ENCODE measurements around the gene SMURF1.

Gene SMURF1

GRCh38 chr7:99098286-99098823 is 45.6 kb downstream of the SMURF1 start:
- Histone ChIP-seq H3K27me3 (ENCODE audit: insufficient read depth, low read length) (no peaks in the 10 kb centered on the region), H3K79me2 (ENCODE audit: insufficient read depth, low read length) (peaks cover 54% of the 10 kb centered on the region), H3K4me2 (ENCODE audit: low read length) (no peak overlapping the region), H3K4me3 (ENCODE audit: low read depth, low read length, poor library complexity, severe bottlenecking) (no peak overlapping the region), H3F3A (ENCODE audit: insufficient read depth, low read length) (no peaks in the 10 kb centered on the region), H3K9ac (ENCODE audit: low read length) (no peak overlapping the region), H4K20me1 (ENCODE audit: insufficient read depth, low read length) (no peaks in the 10 kb centered on the region), H3K9me3 (ENCODE audit: low read length) (peaks cover 13% of the 10 kb centered on the region), H3K27ac (ENCODE audit: low read depth, low read length, poor library complexity, severe bottlenecking) (no peak overlapping the region), H2AFZ (ENCODE audit: low read length) (no peak overlapping the region), H3K4me1 (ENCODE audit: insufficient read depth, low read length, severe bottlenecking) (no peaks in the 10 kb centered on the region), H3K9me2 (ENCODE audit: low read depth, low read length) (no peaks in the 10 kb centered on the region), H3K36me3 (ENCODE audit: insufficient read depth, low read length) (peaks cover 6% of the 10 kb centered on the region; the same call in 1 of the 2 replicates)
- TF ChIP-seq CTCF (IDR thresholded peaks at IDR 0.05; ENCODE audit: low read length) (no peak), EZH2 (IDR thresholded peaks at IDR 0.05; ENCODE audit: borderline replicate concordance, low read length) (no peak)

DNA sequence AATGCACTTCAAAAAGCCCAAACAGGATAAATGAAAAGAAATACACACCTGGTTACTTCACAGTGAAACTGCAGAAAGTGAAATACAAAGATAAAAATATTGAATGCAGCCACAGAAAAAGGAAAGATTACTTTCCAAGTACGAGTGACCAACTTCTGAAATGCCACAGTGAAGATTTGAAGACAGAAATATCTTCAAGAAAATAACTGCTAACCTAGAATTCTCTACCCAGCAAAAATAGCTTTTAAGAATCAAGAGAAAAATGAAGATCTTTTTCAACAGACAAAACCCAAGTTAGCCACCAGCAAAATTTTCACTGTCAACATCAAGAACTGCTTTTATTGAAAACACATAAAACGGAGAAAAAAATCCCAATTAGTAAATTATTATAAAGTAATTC is 46.2 kb downstream of the SMURF1 start:
- H3K4me2 ChIP-seq (ENCODE audit: low read length): no peak overlapping the region
- H3K27me3 ChIP-seq (ENCODE audit: insufficient read depth, low read length): no peaks in the 10 kb centered on the region
- H3K9me2 ChIP-seq (ENCODE audit: low read depth, low read length): no peaks in the 10 kb centered on the region
- H3K4me3 ChIP-seq (ENCODE audit: low read depth, low read length, poor library complexity, severe bottlenecking): no peak overlapping the region
- no peak for TF ChIP-seq EZH2 (IDR thresholded peaks at IDR 0.05; ENCODE audit: borderline replicate concordance, low read length)
- TF ChIP-seq CTCF (IDR thresholded peaks at IDR 0.05; ENCODE audit: low read length): no peak
- H3F3A ChIP-seq (ENCODE audit: insufficient read depth, low read length): no peaks in the 10 kb centered on the region
- peaks cover 13% of the 10 kb centered on the region for H3K9me3 ChIP-seq (ENCODE audit: low read length)
- no peaks in the 10 kb centered on the region for H4K20me1 ChIP-seq (ENCODE audit: insufficient read depth, low read length)
- peaks cover 51% of the 10 kb centered on the region; the same call in 1 of the 2 replicates for H3K79me2 ChIP-seq (ENCODE audit: insufficient read depth, low read length)
- no peaks in the 10 kb centered on the region for H3K4me1 ChIP-seq (ENCODE audit: insufficient read depth, low read length, severe bottlenecking)
- no peak overlapping the region for H2AFZ ChIP-seq (ENCODE audit: low read length)
- H3K9ac ChIP-seq (ENCODE audit: low read length): no peak overlapping the region
- H3K27ac ChIP-seq (ENCODE audit: low read depth, low read length, poor library complexity, severe bottlenecking): no peak overlapping the region
- H3K36me3 ChIP-seq (ENCODE audit: insufficient read depth, low read length): peaks cover 6% of the 10 kb centered on the region; the same call in 1 of the 2 replicates

DNA sequence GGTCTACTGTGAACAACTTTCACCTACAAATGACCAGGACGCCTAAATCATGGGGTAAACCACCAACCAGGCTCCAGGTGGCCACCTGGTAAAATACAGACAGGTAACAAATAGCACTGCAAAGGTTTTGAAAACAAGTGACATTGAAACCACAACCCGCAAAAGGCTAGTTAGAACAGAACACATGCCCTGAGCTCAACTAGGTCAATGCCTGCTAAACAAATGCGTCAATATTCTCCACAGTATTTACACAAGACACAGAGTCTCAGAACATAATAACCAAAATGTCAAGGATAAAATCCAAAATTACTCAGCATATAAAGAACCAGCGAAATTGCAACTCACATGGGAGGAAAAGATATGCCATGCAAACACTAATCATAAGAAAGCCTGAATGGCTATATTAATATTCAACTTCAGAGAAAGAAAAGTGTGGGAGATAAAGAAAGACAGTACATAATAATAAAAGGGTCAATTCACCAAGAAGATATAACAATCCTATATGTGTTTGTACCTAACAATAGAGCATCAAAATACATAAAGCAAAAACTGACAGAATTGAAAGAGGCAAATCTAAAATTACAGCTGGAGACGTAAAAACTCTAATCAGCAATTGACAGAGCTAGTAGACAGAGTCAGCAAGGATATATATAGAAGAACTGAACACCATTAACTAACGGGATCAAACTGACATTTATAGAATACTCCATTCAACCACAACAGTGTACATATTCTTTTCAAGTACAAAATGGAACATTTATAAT is 47.6 kb downstream of the SMURF1 start:
- H3F3A ChIP-seq (ENCODE audit: insufficient read depth, low read length): no peaks in the 10 kb centered on the region
- no peak overlapping the region for H3K4me2 ChIP-seq (ENCODE audit: low read length)
- peaks cover 6% of the 10 kb centered on the region; the same call in 1 of the 2 replicates for H3K36me3 ChIP-seq (ENCODE audit: insufficient read depth, low read length)
- H3K4me3 ChIP-seq (ENCODE audit: low read depth, low read length, poor library complexity, severe bottlenecking): no peak overlapping the region
- H3K9me2 ChIP-seq (ENCODE audit: low read depth, low read length): no peaks in the 10 kb centered on the region
- no peak overlapping the region for H3K27ac ChIP-seq (ENCODE audit: low read depth, low read length, poor library complexity, severe bottlenecking)
- no peaks in the 10 kb centered on the region for H3K27me3 ChIP-seq (ENCODE audit: insufficient read depth, low read length)
- no peaks in the 10 kb centered on the region for H4K20me1 ChIP-seq (ENCODE audit: insufficient read depth, low read length)
- H2AFZ ChIP-seq (ENCODE audit: low read length): no peak overlapping the region
- TF ChIP-seq EZH2 (IDR thresholded peaks at IDR 0.05; ENCODE audit: borderline replicate concordance, low read length) (no peak), CTCF (IDR thresholded peaks at IDR 0.05; ENCODE audit: low read length) (no peak)
- peaks cover 43% of the 10 kb centered on the region; the same call in 1 of the 2 replicates for H3K79me2 ChIP-seq (ENCODE audit: insufficient read depth, low read length)
- H3K9ac ChIP-seq (ENCODE audit: low read length): no peak overlapping the region
- peaks cover 13% of the 10 kb centered on the region for H3K9me3 ChIP-seq (ENCODE audit: low read length)
- no peaks in the 10 kb centered on the region for H3K4me1 ChIP-seq (ENCODE audit: insufficient read depth, low read length, severe bottlenecking)
